Stomach (tissue), 4 donors: ENCODE results near the gene COL4A1.

Source experiments
- CTCF ChIP-seq, 7 experiments: fragments of 450-650 bp in 4 of 7; fragments of 200-600 bp in 3 of 7; sonication (generic) in 3 of 7; IDR thresholded peaks; one replicate each; pipeline ENCODE4 v1.5.1; 2016 to 2019; ENCODE audit warnings: antibody characterized with exemption in 7 of 7, control low read depth in 2 of 7, mild to moderate bottlenecking in 1 of 7
- EP300 ChIP-seq: sonication (generic); formaldehyde crosslinking; IDR thresholded peaks from one replicate; pipeline ENCODE4 v1.6.1; 2017; ENCODE audit warnings: antibody characterized with exemption
- POLR2A ChIP-seq, 4 donors: fragments of 450-650 bp; IDR thresholded peaks; one replicate each; pipeline ENCODE4 v1.6.1; 2016; ENCODE audit warnings: antibody characterized with exemption in 4 of 4, control low read depth in 2 of 4, mild to moderate bottlenecking in 1 of 4, moderate library complexity in 1 of 4
- POLR2AphosphoS5 ChIP-seq, 3 donors: sonication (generic); formaldehyde crosslinking; IDR thresholded peaks; one replicate each; pipeline ENCODE4 v1.6.1; 2016; ENCODE audit warnings: antibody characterized with exemption in 3 of 3

- TF ChIP-seq POLR2A (IDR thresholded peaks at IDR 0.05), result no peak
- TF ChIP-seq CTCF (IDR thresholded peaks at IDR 0.05), result no peak
- no peak for TF ChIP-seq POLR2AphosphoS5 (IDR thresholded peaks at IDR 0.05)
- no peak for TF ChIP-seq EP300
These were observed 15.7 kb downstream of the COL4A1 start for GRCh38 chr13:110291286-110291685.
